Measurements from ENCODE around the gene FAM168B. TPM values are rescaled to one million over a fixed set of nuclear protein-coding genes. Genes with fewer than 3 reads are reported as not detected.

The FAM168B gene
- total RNA-seq, 1 donor from 2014 or later: 111 TPM

- Mint-ChIP-seq H3K4me3 (ENCODE audit: unreplicated experiment) (no peak overlapping the region), H3K27ac (ENCODE audit: unreplicated experiment) (no peak overlapping the region), H3K36me3 (ENCODE audit: unreplicated experiment) (peaks cover 34% of the 10 kb centered on the region), H3K4me1 (ENCODE audit: unreplicated experiment) (no peaks in the 10 kb centered on the region), H3K27me3 (ENCODE audit: unreplicated experiment) (no peaks in the 10 kb centered on the region), H3K9me3 (ENCODE audit: unreplicated experiment) (no peaks in the 10 kb centered on the region)
- DNase-seq (ENCODE audit: extremely low spot score, unreplicated experiment): no peak
- no peak for TF ChIP-seq CTCF (IDR thresholded peaks at IDR 0.05)
These were observed 47.0 kb downstream of the FAM168B start for GRCh38 chr2:131046028-131046917.

DNA sequence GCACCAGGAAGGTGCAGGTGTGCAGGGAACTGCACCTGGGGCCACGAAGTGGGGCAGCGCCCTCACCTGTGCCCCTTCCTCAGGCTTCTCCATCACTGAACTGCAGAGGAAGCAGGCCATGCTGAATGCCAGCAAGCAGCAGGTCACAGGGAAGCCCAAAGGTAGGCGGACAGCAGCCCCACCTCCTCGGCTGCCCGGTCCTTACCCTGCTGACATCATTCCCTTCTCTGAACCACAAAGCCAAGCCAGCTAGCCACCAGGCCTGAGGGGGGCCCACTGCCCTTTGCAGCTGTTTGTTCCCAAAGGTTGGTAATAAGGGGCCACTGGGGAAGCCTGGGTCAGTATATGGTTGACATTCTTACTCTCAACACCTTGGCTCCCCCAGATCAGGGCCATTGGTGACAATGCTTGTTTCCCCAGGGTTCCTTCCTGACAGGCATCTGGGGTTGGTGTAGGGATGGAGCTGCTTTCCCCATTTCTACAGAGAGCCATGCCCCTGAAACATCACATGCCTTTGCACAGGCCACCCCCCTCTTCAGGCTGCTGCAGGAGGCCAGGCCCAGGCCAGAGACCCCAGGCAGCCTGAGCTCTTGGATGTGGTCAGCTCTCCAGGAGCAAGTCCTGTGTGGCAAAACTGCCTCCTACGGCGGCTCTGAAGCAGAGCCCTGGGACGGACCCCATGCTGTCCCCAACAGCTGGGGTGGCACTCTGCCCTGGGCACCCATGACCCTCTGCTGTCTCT, 47.8 kb downstream of the FAM168B start:
- no peak overlapping the region for H3K4me3 Mint-ChIP-seq (ENCODE audit: unreplicated experiment)
- no peaks in the 10 kb centered on the region for H3K27me3 Mint-ChIP-seq (ENCODE audit: unreplicated experiment)
- no peak overlapping the region for H3K27ac Mint-ChIP-seq (ENCODE audit: unreplicated experiment)
- H3K9me3 Mint-ChIP-seq (ENCODE audit: unreplicated experiment): no peaks in the 10 kb centered on the region
- no peak for TF ChIP-seq CTCF (IDR thresholded peaks at IDR 0.05)
- DNase-seq (ENCODE audit: extremely low spot score, unreplicated experiment): peak; percentile 69
- H3K4me1 Mint-ChIP-seq (ENCODE audit: unreplicated experiment): no peaks in the 10 kb centered on the region
- H3K36me3 Mint-ChIP-seq (ENCODE audit: unreplicated experiment): peaks cover 30% of the 10 kb centered on the region

GRCh38 chr2:131044757-131045150, 48.5 kb downstream of the FAM168B start:
- no peak overlapping the region for H3K27ac Mint-ChIP-seq (ENCODE audit: unreplicated experiment)
- H3K27me3 Mint-ChIP-seq (ENCODE audit: unreplicated experiment): no peaks in the 10 kb centered on the region
- peaks cover 24% of the 10 kb centered on the region for H3K36me3 Mint-ChIP-seq (ENCODE audit: unreplicated experiment)
- no peaks in the 10 kb centered on the region for H3K9me3 Mint-ChIP-seq (ENCODE audit: unreplicated experiment)
- no peak for DNase-seq (ENCODE audit: extremely low spot score, unreplicated experiment)
- no peaks in the 10 kb centered on the region for H3K4me1 Mint-ChIP-seq (ENCODE audit: unreplicated experiment)
- no peak for TF ChIP-seq CTCF (IDR thresholded peaks at IDR 0.05)
- H3K4me3 Mint-ChIP-seq (ENCODE audit: unreplicated experiment): no peak overlapping the region

DNA sequence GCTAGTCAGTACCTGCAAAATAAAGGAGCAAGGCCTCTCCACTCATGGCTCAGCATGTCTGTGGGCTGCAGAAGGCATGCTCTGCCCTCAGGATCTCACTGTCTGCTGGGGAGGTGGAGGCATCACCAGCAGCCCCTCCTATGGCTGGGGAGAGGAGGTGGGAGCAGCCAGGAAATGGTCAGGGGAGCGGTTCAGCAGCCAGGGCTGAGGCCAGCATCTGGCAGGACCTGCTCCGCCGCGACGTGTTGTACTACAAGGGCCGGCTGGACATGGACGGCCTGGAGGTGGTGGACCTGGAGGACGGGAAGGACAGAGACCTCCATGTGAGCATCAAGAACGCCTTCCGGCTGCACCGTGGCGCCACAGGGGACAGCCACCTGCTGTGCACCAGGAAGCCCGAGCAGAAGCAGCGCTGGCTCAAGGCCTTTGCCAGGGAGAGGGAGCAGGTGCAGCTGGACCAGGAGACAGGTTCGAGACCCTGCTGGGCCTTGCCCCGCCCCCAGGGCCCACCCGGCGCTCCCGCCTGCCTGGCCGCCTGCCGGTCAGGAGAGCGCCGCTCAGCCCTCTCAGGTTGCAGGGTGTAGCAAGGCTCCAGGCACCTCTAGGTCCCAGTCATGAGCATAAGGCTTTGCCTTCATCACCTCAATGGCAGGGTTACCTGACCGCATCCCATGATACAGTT, 49.0 kb downstream of the FAM168B start:
- H3K9me3 Mint-ChIP-seq (ENCODE audit: unreplicated experiment): no peaks in the 10 kb centered on the region
- no peak for TF ChIP-seq CTCF (IDR thresholded peaks at IDR 0.05)
- no peak overlapping the region for H3K27ac Mint-ChIP-seq (ENCODE audit: unreplicated experiment)
- no peaks in the 10 kb centered on the region for H3K27me3 Mint-ChIP-seq (ENCODE audit: unreplicated experiment)
- H3K36me3 Mint-ChIP-seq (ENCODE audit: unreplicated experiment): peaks cover 19% of the 10 kb centered on the region
- DNase-seq (ENCODE audit: extremely low spot score, unreplicated experiment): peak; percentile 81
- H3K4me1 Mint-ChIP-seq (ENCODE audit: unreplicated experiment): no peaks in the 10 kb centered on the region
- no peak overlapping the region for H3K4me3 Mint-ChIP-seq (ENCODE audit: unreplicated experiment)

Data from osteocyte (in vitro differentiated cells).